ENCODE measurements around the gene PLTP. TPM values are rescaled to one million over a fixed set of nuclear protein-coding genes. Genes with fewer than 3 reads are reported as not detected.

PLTP gene
- total and polyA plus RNA-seq, 2 of the 13 experiments (the other 11 are each of a cell fraction or from before 2014, with no cell fraction given): 16.9 to 28.6 TPM

DNA sequence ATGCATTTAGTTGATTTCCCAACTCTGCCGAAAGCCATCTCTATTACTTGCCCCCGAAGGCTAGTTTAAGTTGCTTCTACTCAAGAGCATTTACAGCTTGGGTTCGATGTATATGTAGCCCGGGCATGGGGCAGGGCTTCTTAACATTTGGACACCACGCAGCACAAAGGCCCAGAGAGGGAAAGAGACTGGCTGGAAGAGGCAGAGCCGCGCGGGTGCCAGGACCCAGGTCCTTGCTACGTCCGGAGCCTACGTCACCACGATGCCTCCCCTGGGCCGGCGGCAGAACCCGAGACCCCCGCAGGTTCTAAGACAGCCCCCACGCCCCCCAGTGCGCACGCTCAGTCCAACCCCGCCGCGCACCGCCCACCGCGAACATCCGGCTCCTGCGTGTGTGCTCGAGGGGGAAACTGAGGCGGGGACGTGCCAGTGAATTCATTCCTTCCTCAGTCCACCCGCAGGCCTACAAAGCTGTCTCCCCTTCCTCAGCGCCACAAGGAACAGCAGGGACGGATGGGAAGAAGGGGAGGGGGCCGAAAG, 22.2 kb upstream of the PLTP start (continued):
- TF ChIP-seq ZNF687 (CRISPR knock-in tag; IDR thresholded peaks at IDR 0.05) (peak; percentile 88; the same call in 1 of the 2 replicates), ATF6 (CRISPR knock-in tag; conservative IDR thresholded peaks at IDR 0.05) (no peak), HCFC1 (IDR thresholded peaks at IDR 0.05; ENCODE audit: low read depth, low read length) (no peak), PREB (CRISPR knock-in tag; IDR thresholded peaks at IDR 0.05) (peak; percentile 84; the same call in 1 of the 2 replicates), BHLHE40 (IDR thresholded peaks at IDR 0.05; ENCODE audit: low read length) (no peak), ZNF343 (CRISPR knock-in tag; IDR thresholded peaks at IDR 0.05) (peak; percentile 92), ZNF407 (CRISPR knock-in tag; IDR thresholded peaks at IDR 0.05; ENCODE audit: not compliant biosample characterization) (no peak), ZNF598 (CRISPR knock-in tag; IDR thresholded peaks at IDR 0.05; ENCODE audit: borderline replicate concordance) (peak; percentile 79; the same call in 1 of the 2 replicates)
- TF ChIP-seq, protein P1, sequence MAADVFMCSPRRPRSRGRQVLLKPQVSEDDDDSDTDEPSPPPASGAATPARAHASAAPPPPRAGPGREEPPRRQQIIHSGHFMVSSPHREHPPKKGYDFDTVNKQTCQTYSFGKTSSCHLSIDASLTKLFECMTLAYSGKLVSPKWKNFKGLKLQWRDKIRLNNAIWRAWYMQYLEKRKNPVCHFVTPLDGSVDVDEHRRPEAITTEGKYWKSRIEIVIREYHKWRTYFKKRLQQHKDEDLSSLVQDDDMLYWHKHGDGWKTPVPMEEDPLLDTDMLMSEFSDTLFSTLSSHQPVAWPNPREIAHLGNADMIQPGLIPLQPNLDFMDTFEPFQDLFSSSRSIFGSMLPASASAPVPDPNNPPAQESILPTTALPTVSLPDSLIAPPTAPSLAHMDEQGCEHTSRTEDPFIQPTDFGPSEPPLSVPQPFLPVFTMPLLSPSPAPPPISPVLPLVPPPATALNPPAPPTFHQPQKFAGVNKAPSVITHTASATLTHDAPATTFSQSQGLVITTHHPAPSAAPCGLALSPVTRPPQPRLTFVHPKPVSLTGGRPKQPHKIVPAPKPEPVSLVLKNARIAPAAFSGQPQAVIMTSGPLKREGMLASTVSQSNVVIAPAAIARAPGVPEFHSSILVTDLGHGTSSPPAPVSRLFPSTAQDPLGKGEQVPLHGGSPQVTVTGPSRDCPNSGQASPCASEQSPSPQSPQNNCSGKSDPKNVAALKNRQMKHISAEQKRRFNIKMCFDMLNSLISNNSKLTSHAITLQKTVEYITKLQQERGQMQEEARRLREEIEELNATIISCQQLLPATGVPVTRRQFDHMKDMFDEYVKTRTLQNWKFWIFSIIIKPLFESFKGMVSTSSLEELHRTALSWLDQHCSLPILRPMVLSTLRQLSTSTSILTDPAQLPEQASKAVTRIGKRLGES (CRISPR knock-in tag; IDR thresholded peaks at IDR 0.05; ENCODE audit: borderline replicate concordance): peak; percentile 67; the same call in 1 of the 2 replicates

Measured in HepG2 (cell line).